Osteoblast (primary cell): ENCODE data around the gene TDRD9. TPM values are rescaled to one million over a fixed set of nuclear protein-coding genes. Genes with fewer than 3 reads are reported as not detected.

Experiments used
- DNase-seq: peaks from one replicate; pipeline ENCODE4 v3.0.0; 2011; ENCODE audit warnings: low spot score, mixed read lengths; ENCODE audit not compliant: insufficient read length; ENCODE audit errors: missing footprints
- H2AFZ ChIP-seq: 2 replicates; pipeline ENCODE4 v1.6.0; 2011; ENCODE audit warnings: mild to moderate bottlenecking, low read length
- H3K27ac ChIP-seq: 2 replicates; pipeline ENCODE4 v1.5.1; 2011; ENCODE audit warnings: mild to moderate bottlenecking, low read depth, low read length, moderate library complexity
- H3K27me3 ChIP-seq: 2 replicates; pipeline ENCODE4 v1.6.0; 2012; ENCODE audit warnings: mild to moderate bottlenecking, control low read depth, inconsistent platforms, low read length, moderate library complexity; ENCODE audit not compliant: insufficient read depth
- H3K36me3 ChIP-seq: 2 replicates; pipeline ENCODE4 v1.5.1; 2011; ENCODE audit warnings: mild to moderate bottlenecking, low read length, control low read depth, moderate library complexity; ENCODE audit not compliant: insufficient read depth
- H3K4me1 ChIP-seq: 2 replicates; pipeline ENCODE4 v1.5.1; 2011; ENCODE audit warnings: mild to moderate bottlenecking, low read length, control low read depth, moderate library complexity; ENCODE audit not compliant: insufficient read depth
- H3K4me2 ChIP-seq: 2 replicates; pipeline ENCODE4 v1.6.0; 2011; ENCODE audit warnings: mild to moderate bottlenecking, low read length; ENCODE audit not compliant: insufficient read depth
- H3K4me3 ChIP-seq: fragments of 200-600 bp; sonication (generic); 3 replicates; pipeline ENCODE4 v1.5.1; 2012; ENCODE audit warnings: mild to moderate bottlenecking, low read length, inconsistent platforms; ENCODE audit not compliant: insufficient read depth
- H3K79me2 ChIP-seq: 2 replicates; pipeline ENCODE4 v1.6.0; 2012; ENCODE audit warnings: mild to moderate bottlenecking, low read length, control low read depth, inconsistent platforms; ENCODE audit not compliant: insufficient read depth
- H3K9me3 ChIP-seq: 2 replicates; pipeline ENCODE4 v1.5.1; 2011; ENCODE audit warnings: low read depth, low read length, control low read depth
- H4K20me1 ChIP-seq: 2 replicates; pipeline ENCODE4 v1.6.0; 2012; ENCODE audit warnings: mild to moderate bottlenecking, low read length, control low read depth; ENCODE audit not compliant: insufficient read depth
- total RNA-seq: library from RNA; depleted of rRNA; stranded (reverse); fragments of >200 nt; gene quantifications from 2 replicates; pipeline ENCODE4 v1.2.3, GENCODE V29; 2012
- TF ChIP-seq, protein P1 (sequence below): IDR thresholded peaks from 2 replicates; pipeline ENCODE4 v1.5.1; 2011; ENCODE audit warnings: mild to moderate bottlenecking, low read depth, low read length, moderate library complexity; ENCODE audit errors: extremely low read depth

TDRD9 gene
- total RNA-seq, 1 donor = 1.1 TPM

DNA sequence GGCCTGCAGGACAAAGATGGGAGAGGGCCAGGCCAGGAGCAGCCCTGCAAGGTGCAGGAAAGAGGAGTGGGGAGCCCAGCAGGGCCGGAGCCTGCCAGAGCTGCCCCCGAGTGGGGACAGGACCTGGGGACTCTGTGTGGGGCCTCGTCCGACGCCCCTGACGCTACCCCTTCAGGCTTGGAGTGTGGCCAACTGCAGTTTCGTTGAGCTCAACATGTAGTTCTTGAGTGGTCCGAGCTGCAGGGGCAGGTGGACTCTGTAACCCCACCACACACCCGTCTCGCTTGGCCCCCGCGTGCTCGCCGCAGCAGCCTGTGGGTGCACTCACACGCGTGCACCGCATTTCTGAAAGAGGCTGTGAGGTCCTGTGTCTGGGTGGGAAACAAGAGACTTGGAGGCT lies 159.2 kb downstream of the TDRD9 start:
- Histone ChIP-seq H2AFZ (no peak overlapping the region), H3K4me2 (no peak overlapping the region), H3K4me1 (no peaks in the 10 kb centered on the region), H3K9me3 (no peaks in the 10 kb centered on the region), H3K79me2 (no peaks in the 10 kb centered on the region), H3K36me3 (no peaks in the 10 kb centered on the region), H4K20me1 (no peaks in the 10 kb centered on the region), H3K27ac (no peak overlapping the region), H3K4me3 (no peak overlapping the region), H3K27me3 (peaks cover 3% of the 10 kb centered on the region)
- no peak for DNase-seq
- TF ChIP-seq, protein P1, sequence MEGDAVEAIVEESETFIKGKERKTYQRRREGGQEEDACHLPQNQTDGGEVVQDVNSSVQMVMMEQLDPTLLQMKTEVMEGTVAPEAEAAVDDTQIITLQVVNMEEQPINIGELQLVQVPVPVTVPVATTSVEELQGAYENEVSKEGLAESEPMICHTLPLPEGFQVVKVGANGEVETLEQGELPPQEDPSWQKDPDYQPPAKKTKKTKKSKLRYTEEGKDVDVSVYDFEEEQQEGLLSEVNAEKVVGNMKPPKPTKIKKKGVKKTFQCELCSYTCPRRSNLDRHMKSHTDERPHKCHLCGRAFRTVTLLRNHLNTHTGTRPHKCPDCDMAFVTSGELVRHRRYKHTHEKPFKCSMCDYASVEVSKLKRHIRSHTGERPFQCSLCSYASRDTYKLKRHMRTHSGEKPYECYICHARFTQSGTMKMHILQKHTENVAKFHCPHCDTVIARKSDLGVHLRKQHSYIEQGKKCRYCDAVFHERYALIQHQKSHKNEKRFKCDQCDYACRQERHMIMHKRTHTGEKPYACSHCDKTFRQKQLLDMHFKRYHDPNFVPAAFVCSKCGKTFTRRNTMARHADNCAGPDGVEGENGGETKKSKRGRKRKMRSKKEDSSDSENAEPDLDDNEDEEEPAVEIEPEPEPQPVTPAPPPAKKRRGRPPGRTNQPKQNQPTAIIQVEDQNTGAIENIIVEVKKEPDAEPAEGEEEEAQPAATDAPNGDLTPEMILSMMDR = no peak

DNA sequence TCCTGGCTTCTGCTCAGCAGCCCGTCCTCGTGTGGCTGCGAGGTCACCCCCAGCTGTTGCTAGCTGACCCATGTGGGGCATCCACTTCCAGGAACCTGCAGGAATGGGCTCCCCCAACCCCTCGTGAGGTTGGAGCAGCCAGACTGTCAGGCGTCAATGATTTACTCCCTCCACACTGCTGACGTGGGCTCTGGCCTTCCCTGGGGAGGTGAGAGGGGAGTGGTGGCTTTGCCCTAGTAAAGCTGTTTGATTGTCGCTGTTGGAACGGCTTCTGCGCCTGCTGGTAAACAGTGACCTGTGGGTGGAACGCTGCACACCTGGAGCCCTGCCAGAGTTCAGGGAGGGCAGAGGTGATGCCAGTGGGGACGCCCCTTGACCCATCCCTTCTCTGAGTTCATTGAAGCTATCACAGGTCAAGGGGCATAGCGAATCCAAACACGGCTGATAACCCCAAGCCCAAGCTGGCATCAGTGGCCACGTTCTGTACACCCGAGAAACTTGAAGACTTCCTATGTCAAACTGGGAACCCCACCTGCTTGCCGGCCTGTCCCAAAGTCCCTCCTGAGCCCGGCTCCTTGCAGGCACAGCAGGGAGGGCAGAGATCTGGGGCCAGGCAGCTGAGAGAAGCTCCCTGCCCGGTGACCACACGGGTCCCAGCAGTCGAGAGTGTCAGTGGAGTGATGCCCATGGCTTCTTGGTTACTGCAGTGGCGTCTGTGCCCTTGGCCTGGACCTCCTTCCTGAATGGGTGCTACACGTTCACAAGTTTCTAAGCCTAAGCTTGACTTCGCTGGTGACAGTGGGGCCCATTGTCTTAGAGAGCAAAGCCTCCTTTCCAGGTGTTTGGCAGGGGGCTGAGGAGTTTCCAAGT lies 160.0 kb downstream of the TDRD9 start:
- Histone ChIP-seq H3K36me3 (no peaks in the 10 kb centered on the region), H3K27me3 (peaks cover 3% of the 10 kb centered on the region), H3K79me2 (no peaks in the 10 kb centered on the region), H3K9me3 (no peaks in the 10 kb centered on the region), H3K27ac (no peak overlapping the region), H2AFZ (no peak overlapping the region), H3K4me1 (no peaks in the 10 kb centered on the region), H3K4me3 (no peak overlapping the region), H3K4me2 (no peak overlapping the region), H4K20me1 (no peaks in the 10 kb centered on the region)
- DNase-seq = peak; percentile 80
- TF ChIP-seq, protein P1 = no peak

DNA sequence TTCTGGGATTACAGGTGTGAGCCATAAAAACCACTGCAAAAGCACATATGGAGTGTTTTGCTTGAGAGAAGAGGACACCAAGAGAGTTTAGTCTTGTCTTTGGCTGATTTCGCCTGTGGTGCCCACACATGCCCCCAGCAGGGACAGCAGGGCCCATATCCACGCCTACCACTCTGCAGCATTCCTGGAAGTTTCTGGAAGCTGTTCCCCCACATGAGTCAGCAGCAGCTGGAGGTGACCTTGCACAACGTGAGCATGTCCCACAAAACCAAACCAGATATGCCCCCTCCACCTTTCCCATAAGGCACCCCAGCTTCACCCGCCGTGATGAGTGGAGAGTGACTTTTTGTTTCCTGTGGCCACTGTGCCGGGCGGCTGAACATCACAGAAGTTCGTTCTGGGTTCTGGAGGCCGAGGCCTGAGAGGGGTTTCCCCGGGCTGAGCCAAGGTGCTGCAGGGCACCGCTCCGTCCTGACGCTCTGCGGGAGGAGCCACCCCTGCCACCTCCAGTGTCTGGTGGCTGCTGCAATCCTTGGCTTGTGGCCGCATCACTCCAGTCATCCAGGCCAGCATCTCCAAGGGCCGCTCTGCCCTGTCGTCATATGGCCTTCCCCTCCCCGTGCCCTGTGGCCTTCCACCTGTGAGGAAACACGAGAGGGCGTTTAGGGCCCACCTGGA lies 162.0 kb downstream of the TDRD9 start:
- Histone ChIP-seq H3K4me2 (no peak overlapping the region), H3K27me3 (peaks cover 3% of the 10 kb centered on the region), H3K9me3 (no peaks in the 10 kb centered on the region), H3K27ac (no peak overlapping the region), H2AFZ (no peak overlapping the region), H3K79me2 (no peaks in the 10 kb centered on the region), H4K20me1 (no peaks in the 10 kb centered on the region), H3K4me3 (no peak overlapping the region), H3K4me1 (no peaks in the 10 kb centered on the region), H3K36me3 (no peaks in the 10 kb centered on the region)
- DNase-seq = peak; percentile 82
- TF ChIP-seq, protein P1 = no peak
